H9 (cell line): ENCODE data around the gene GRIK1. TPM values are rescaled to one million over a fixed set of nuclear protein-coding genes. Genes with fewer than 3 reads are reported as not detected.

Source experiments
- DNase-seq: peaks from one replicate; pipeline ENCODE4 v3.0.0-alpha.2; 2017
- H2AFZ ChIP-seq: one replicate; pipeline ENCODE4 v1.6.1; 2013; ENCODE audit warnings: mild to moderate bottlenecking, low read length, control low read depth, moderate library complexity
- H2AK5ac ChIP-seq: 2 replicates; pipeline ENCODE4 v1.6.1; 2013; ENCODE audit warnings: low read length, control low read depth, mixed read lengths; ENCODE audit not compliant: insufficient read length
- H2BK120ac ChIP-seq: one replicate; pipeline ENCODE4 v1.6.1; 2013; ENCODE audit warnings: low read depth, mild to moderate bottlenecking, low read length, control low read depth, inconsistent platforms; ENCODE audit not compliant: poor library complexity, severe bottlenecking
- H2BK12ac ChIP-seq: 2 replicates; pipeline ENCODE4 v1.6.1; 2013; ENCODE audit warnings: low read length, control low read depth, mixed read lengths, low read depth; ENCODE audit not compliant: insufficient read length
- H2BK15ac ChIP-seq: 2 replicates; pipeline ENCODE4 v1.6.1; 2013; ENCODE audit warnings: low read depth, low read length, control low read depth
- H2BK20ac ChIP-seq: one replicate; pipeline ENCODE4 v1.6.1; 2013; ENCODE audit warnings: low read depth, mild to moderate bottlenecking, low read length, control low read depth, inconsistent platforms; ENCODE audit not compliant: poor library complexity, severe bottlenecking
- H2BK5ac ChIP-seq: 2 replicates; pipeline ENCODE4 v1.6.1; 2013; ENCODE audit warnings: low read length, control low read depth, mixed read lengths; ENCODE audit not compliant: insufficient read length
- H3K14ac ChIP-seq: 2 replicates; pipeline ENCODE4 v1.6.1; 2013; ENCODE audit warnings: low read length, control low read depth; ENCODE audit not compliant: insufficient read depth
- H3K18ac ChIP-seq: 2 replicates; pipeline ENCODE4 v1.6.1; 2013; ENCODE audit warnings: low read depth, mild to moderate bottlenecking, mixed read lengths, low read length, control low read depth; ENCODE audit not compliant: insufficient read length
- H3K23ac ChIP-seq: 2 replicates; pipeline ENCODE4 v1.6.1; 2013; ENCODE audit warnings: low read length, control low read depth, mixed read lengths, low read depth; ENCODE audit not compliant: insufficient read length
- H3K23me2 ChIP-seq: 2 replicates; pipeline ENCODE4 v1.6.1; 2013; ENCODE audit warnings: low read depth, mild to moderate bottlenecking, mixed read lengths, low read length, control low read depth; ENCODE audit not compliant: insufficient read length, poor library complexity, severe bottlenecking
- H3K27ac ChIP-seq: 2 replicates; pipeline ENCODE4 v1.5.1; 2013; ENCODE audit warnings: low read length, control low read depth, mixed read lengths, low read depth; ENCODE audit not compliant: insufficient read length
- H3K27me3 ChIP-seq: 2 replicates; pipeline ENCODE4 v1.6.1; 2013; ENCODE audit warnings: low read length, control low read depth, inconsistent platforms; ENCODE audit not compliant: insufficient read depth
- H3K4ac ChIP-seq: 2 replicates; pipeline ENCODE4 v1.6.1; 2013; ENCODE audit warnings: low read depth, mild to moderate bottlenecking, control low read depth, inconsistent platforms, low read length, moderate library complexity
- H3K4me1 ChIP-seq: 2 replicates; pipeline ENCODE4 v1.6.1; 2013; ENCODE audit warnings: low read length, control low read depth, inconsistent platforms; ENCODE audit not compliant: insufficient read depth
- H3K4me2 ChIP-seq: 2 replicates; pipeline ENCODE4 v1.6.1; 2013; ENCODE audit warnings: low read length, control low read depth, mixed read lengths; ENCODE audit not compliant: insufficient read length, insufficient read depth
- H3K56ac ChIP-seq: 2 replicates; pipeline ENCODE4 v1.6.1; 2013; ENCODE audit warnings: low read depth, mild to moderate bottlenecking, mixed read lengths, low read length, control low read depth; ENCODE audit not compliant: insufficient read length
- H3K79me1 ChIP-seq: 2 replicates; pipeline ENCODE4 v1.6.1; 2013; ENCODE audit warnings: low read depth, mild to moderate bottlenecking, moderate library complexity, low read length, control low read depth, inconsistent platforms; ENCODE audit not compliant: insufficient read depth, poor library complexity, severe bottlenecking
- H3K79me2 ChIP-seq: 2 replicates; pipeline ENCODE4 v1.6.1; 2013; ENCODE audit warnings: low read length, control low read depth, inconsistent platforms; ENCODE audit not compliant: insufficient read depth
- H3K9ac ChIP-seq: 2 replicates; pipeline ENCODE4 v1.6.1; 2013; ENCODE audit warnings: low read length, control low read depth, mixed read lengths; ENCODE audit not compliant: insufficient read length; ENCODE audit errors: extremely low read depth
- H3K9me3 ChIP-seq: one replicate; pipeline ENCODE4 v1.6.1; 2013; ENCODE audit warnings: low read depth, low read length, inconsistent platforms; ENCODE audit not compliant: control insufficient read depth
- H3T11ph ChIP-seq: one replicate; pipeline ENCODE4 v1.6.1; 2013; ENCODE audit warnings: mild to moderate bottlenecking, low read length, control low read depth, inconsistent platforms
- H4K20me1 ChIP-seq: one replicate; pipeline ENCODE4 v1.6.1; 2013; ENCODE audit not compliant: control insufficient read depth, insufficient read length, insufficient read depth
- H4K5ac ChIP-seq: 2 replicates; pipeline ENCODE4 v1.6.1; 2013; ENCODE audit warnings: low read depth, mild to moderate bottlenecking, mixed read lengths, low read length, control low read depth; ENCODE audit not compliant: insufficient read length
- H4K8ac ChIP-seq: replicated peaks from 2 replicates; pipeline ENCODE4 v1.6.1; 2013; ENCODE audit warnings: low read length, control low read depth, mixed read lengths, low read depth; ENCODE audit not compliant: insufficient read length
- H4K91ac ChIP-seq: 2 replicates; pipeline ENCODE4 v1.6.1; 2013; ENCODE audit warnings: low read depth, mild to moderate bottlenecking, moderate library complexity, mixed read lengths, low read length, control low read depth; ENCODE audit not compliant: insufficient read length
- H3K27ac Mint-ChIP-seq, 3 experiments: 2 replicates in 2 of 3; 3 replicates in 1 of 3; pipeline ENCODE4 v1.8.0; 2020 to 2021; ENCODE audit warnings: mixed read lengths in 3 of 3, mild to moderate bottlenecking in 1 of 3, moderate library complexity in 1 of 3
- H3K27me3 Mint-ChIP-seq: 2 replicates; pipeline ENCODE4 v1.8.0; 2021; ENCODE audit warnings: low read depth, mild to moderate bottlenecking, moderate library complexity, mixed read lengths
- H3K36me3 Mint-ChIP-seq, 3 experiments: 2 replicates in 2 of 3; 3 replicates in 1 of 3; pipeline ENCODE4 v1.8.0; 2020 to 2021; ENCODE audit warnings: low read depth in 3 of 3, mixed read lengths in 3 of 3; ENCODE audit not compliant: insufficient read depth in 1 of 3
- H3K4me1 Mint-ChIP-seq, 2 experiments: 2 replicates each; pipeline ENCODE4 v1.8.0; 2020; ENCODE audit warnings: mixed read lengths in 2 of 2
- H3K4me3 Mint-ChIP-seq, 2 experiments: 2 replicates in 1 of 2; 3 replicates in 1 of 2; pipeline ENCODE4 v1.8.0; 2020 to 2021; ENCODE audit warnings: mild to moderate bottlenecking in 2 of 2, mixed read lengths in 2 of 2, moderate library complexity in 1 of 2
- H3K9me3 Mint-ChIP-seq, 2 experiments: 2 replicates in 1 of 2; 3 replicates in 1 of 2; pipeline ENCODE4 v1.8.0; 2020; ENCODE audit warnings: mild to moderate bottlenecking in 2 of 2, mixed read lengths in 2 of 2, moderate library complexity in 1 of 2
- WGBS: extraction: QIAGEN DNeasy Blood & Tissue Kit; methylation state at CpG from one replicate; pipeline ENCODE4 v1.1.7; 2013; ENCODE audit warnings: missing lambda C conversion rate, low lambda C conversion rate, mixed read lengths; ENCODE audit not compliant: insufficient read length; ENCODE audit errors: extremely low coverage; 5-methylcytosine and 5-hydroxymethylcytosine counted together
- total RNA-seq: library from RNA; stranded (reverse); gene quantifications from 2 replicates; pipeline ENCODE4 v1.2.1, GENCODE V29; 2021
- TF ChIP-seq, protein P1 (sequence below): fragments of 200-600 bp; sonication (generic); conservative IDR thresholded peaks from 3 replicates; pipeline ENCODE4 v1.8.0; 2021; ENCODE audit warnings: antibody characterized with exemption, mild to moderate bottlenecking

The GRIK1 gene
- total RNA-seq, 1 experiment from 2014 or later, result not detected

DNA sequence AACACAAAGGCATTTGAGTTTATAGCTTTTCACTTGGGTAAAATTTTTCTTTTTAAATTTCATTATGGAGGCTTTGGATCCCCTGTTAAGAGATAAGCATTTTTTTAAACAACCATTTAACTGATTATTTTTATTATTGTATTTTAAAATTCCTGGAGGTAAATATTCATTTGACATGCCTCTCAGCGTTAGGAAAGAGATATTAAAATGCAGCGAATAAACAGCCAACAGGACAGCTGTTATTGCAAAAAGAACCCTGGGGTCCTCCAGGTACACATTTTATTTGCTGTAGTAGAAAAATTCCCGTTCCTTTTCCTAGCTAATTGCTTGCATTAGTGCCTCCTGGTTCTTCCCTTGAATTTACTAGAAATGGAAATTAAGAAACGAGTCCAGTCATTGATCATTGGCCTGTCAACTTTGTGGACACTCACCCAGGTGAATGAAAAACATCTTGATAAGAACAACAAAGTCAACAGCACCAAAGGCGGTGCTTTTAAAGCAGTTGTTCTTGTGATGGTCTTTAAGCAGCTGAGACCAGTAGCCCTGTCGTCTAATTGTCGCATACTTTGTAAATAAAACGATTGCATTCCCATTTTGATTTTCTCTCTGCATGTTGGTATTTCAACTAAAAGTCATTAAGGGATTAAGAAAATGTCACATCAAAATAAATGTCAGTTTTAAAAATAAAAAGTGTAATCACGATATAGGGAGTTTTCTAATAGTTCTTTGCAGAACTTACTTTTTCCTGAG, 282.4 kb downstream of the GRIK1 start:
- no peak overlapping the region for H2AFZ ChIP-seq

More for the DNA sequence above, 282.4 kb downstream of the GRIK1 start:
- Mint-ChIP-seq H3K4me1 (peaks cover 3 to 12% of the 10 kb centered on the region in 2 experiments; a peak in 3 of 4 replicates), H3K27ac (no peak overlapping the region), H3K9me3 (peaks cover 0 to 2% of the 10 kb centered on the region in 2 experiments; a peak in 2 of 5 replicates), H3K4me3 (no peak overlapping the region), H3K36me3 (peaks cover 0 to 8% (median 2%) of the 10 kb centered on the region in 3 experiments; a peak in 3 of 7 replicates), H3K27me3 (no peaks in the 10 kb centered on the region)
- H4K91ac ChIP-seq, result no peak overlapping the region
- no peak overlapping the region for H4K8ac ChIP-seq
- H3K56ac ChIP-seq, result no peak overlapping the region
- H3K27ac ChIP-seq, result no peak overlapping the region
- no peak overlapping the region for H3K4ac ChIP-seq
- H3K14ac ChIP-seq, result no peak overlapping the region
- H3K27me3 ChIP-seq, result no peaks in the 10 kb centered on the region
- H2AK5ac ChIP-seq, result no peak overlapping the region
- H2BK120ac ChIP-seq, result no peak overlapping the region
- no peak overlapping the region for H2BK12ac ChIP-seq
- H3K79me1 ChIP-seq, result no peaks in the 10 kb centered on the region
- no peak overlapping the region for H2BK5ac ChIP-seq
- no peak overlapping the region for H3K18ac ChIP-seq
- no peaks in the 10 kb centered on the region for H3K9me3 ChIP-seq
- H4K5ac ChIP-seq, result no peak overlapping the region
- no peak overlapping the region for H2BK20ac ChIP-seq
- H4K20me1 ChIP-seq, result no peaks in the 10 kb centered on the region
- no peak overlapping the region for H3K4me2 ChIP-seq
- H3T11ph ChIP-seq, result no peak overlapping the region
- no peak overlapping the region for H2BK15ac ChIP-seq
- no peak overlapping the region for H3K23ac ChIP-seq
- no CpG with 5 or more reads among the region's 9 CpGs for WGBS
- H3K79me2 ChIP-seq, result no peaks in the 10 kb centered on the region
- no peak overlapping the region for H3K9ac ChIP-seq
- DNase-seq, result no peak
- H3K23me2 ChIP-seq, result no peaks in the 10 kb centered on the region
- no peaks in the 10 kb centered on the region for H3K4me1 ChIP-seq
- TF ChIP-seq, protein P1, sequence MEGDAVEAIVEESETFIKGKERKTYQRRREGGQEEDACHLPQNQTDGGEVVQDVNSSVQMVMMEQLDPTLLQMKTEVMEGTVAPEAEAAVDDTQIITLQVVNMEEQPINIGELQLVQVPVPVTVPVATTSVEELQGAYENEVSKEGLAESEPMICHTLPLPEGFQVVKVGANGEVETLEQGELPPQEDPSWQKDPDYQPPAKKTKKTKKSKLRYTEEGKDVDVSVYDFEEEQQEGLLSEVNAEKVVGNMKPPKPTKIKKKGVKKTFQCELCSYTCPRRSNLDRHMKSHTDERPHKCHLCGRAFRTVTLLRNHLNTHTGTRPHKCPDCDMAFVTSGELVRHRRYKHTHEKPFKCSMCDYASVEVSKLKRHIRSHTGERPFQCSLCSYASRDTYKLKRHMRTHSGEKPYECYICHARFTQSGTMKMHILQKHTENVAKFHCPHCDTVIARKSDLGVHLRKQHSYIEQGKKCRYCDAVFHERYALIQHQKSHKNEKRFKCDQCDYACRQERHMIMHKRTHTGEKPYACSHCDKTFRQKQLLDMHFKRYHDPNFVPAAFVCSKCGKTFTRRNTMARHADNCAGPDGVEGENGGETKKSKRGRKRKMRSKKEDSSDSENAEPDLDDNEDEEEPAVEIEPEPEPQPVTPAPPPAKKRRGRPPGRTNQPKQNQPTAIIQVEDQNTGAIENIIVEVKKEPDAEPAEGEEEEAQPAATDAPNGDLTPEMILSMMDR, result no peak
